GM23338 (cell line): ENCODE data around the gene GNAI2. TPM values are rescaled to one million over a fixed set of nuclear protein-coding genes. Genes with fewer than 3 reads are reported as not detected.

Experiments
- ATAC-seq: fragments of 200-7000 bp; cut with Tn5 transposase; 3 replicates; pipeline ENCODE4 v1.9.1; 2020
- DNase-seq: peaks from one replicate; pipeline ENCODE4 v3.0.0-alpha.2; 2015; ENCODE audit warnings: low spot score
- H2AFZ ChIP-seq: fragments of 200-600 bp; sonication (generic); 2 replicates; pipeline ENCODE4 v1.8.0; 2016; ENCODE audit warnings: antibody characterized with exemption, mild to moderate bottlenecking, moderate library complexity
- H3F3A ChIP-seq: fragments of 200-600 bp; sonication (generic); replicated peaks from 2 replicates; pipeline ENCODE4 v1.8.0; 2017; ENCODE audit warnings: antibody characterized with exemption, mixed run types, low read depth
- H3K27ac ChIP-seq: fragments of 200-600 bp; sonication (generic); 2 replicates; pipeline ENCODE4 v1.6.1; 2016; ENCODE audit warnings: low read depth
- H3K27me3 ChIP-seq: fragments of 200-600 bp; sonication (generic); 2 replicates; pipeline ENCODE4 v1.8.0; 2016; ENCODE audit warnings: mild to moderate bottlenecking, mixed run types, moderate library complexity; ENCODE audit not compliant: insufficient read depth
- H3K36me3 ChIP-seq: fragments of 200-600 bp; sonication (generic); 2 replicates; pipeline ENCODE4 v1.8.0; 2016; ENCODE audit warnings: mild to moderate bottlenecking; ENCODE audit not compliant: insufficient read depth
- H3K4me1 ChIP-seq: fragments of 200-600 bp; sonication (generic); 2 replicates; pipeline ENCODE4 v1.8.0; 2016; ENCODE audit warnings: mild to moderate bottlenecking, moderate library complexity; ENCODE audit not compliant: insufficient read depth
- H3K4me2 ChIP-seq: fragments of 200-600 bp; sonication (generic); 2 replicates; pipeline ENCODE4 v1.7.1; 2017; ENCODE audit warnings: mixed run types
- H3K4me3 ChIP-seq: fragments of 200-600 bp; sonication (generic); 2 replicates; pipeline ENCODE4 v1.6.1; 2016; ENCODE audit warnings: mixed run types
- H3K79me2 ChIP-seq: fragments of 200-600 bp; sonication (generic); replicated peaks from 2 replicates; pipeline ENCODE4 v1.8.0; 2017; ENCODE audit warnings: mild to moderate bottlenecking; ENCODE audit not compliant: insufficient read depth
- H3K9me2 ChIP-seq: fragments of 200-600 bp; sonication (generic); 2 replicates; pipeline ENCODE4 v1.8.0; 2017; ENCODE audit not compliant: insufficient read depth
- H4K20me1 ChIP-seq: fragments of 200-600 bp; sonication (generic); replicated peaks from 2 replicates; pipeline ENCODE4 v1.8.0; 2017; ENCODE audit warnings: mild to moderate bottlenecking; ENCODE audit not compliant: insufficient read depth
- H3K27ac Mint-ChIP-seq: 2 replicates; pipeline ENCODE4 v1.8.0; 2020; ENCODE audit warnings: inconsistent platforms, mild to moderate bottlenecking, moderate library complexity, mixed read lengths
- H3K27me3 Mint-ChIP-seq: 3 replicates; pipeline ENCODE4 v1.8.0; 2022; ENCODE audit warnings: low read depth, mild to moderate bottlenecking, moderate library complexity, mixed read lengths, inconsistent platforms; ENCODE audit not compliant: insufficient read depth, poor library complexity
- H3K36me3 Mint-ChIP-seq: 3 replicates; pipeline ENCODE4 v1.8.0; 2021; ENCODE audit warnings: low read depth, mild to moderate bottlenecking, inconsistent platforms, moderate library complexity, mixed read lengths
- H3K4me1 Mint-ChIP-seq: 3 replicates; pipeline ENCODE4 v1.8.0; 2020; ENCODE audit warnings: mild to moderate bottlenecking, inconsistent platforms, mixed read lengths
- H3K4me3 Mint-ChIP-seq: 3 replicates; pipeline ENCODE4 v1.8.0; 2021; ENCODE audit warnings: moderate library complexity, mild to moderate bottlenecking, inconsistent platforms, mixed read lengths
- H3K9me3 Mint-ChIP-seq: 3 replicates; pipeline ENCODE4 v1.8.0; 2020; ENCODE audit warnings: moderate library complexity, mild to moderate bottlenecking, inconsistent platforms, mixed read lengths
- CREB1 ChIP-seq: fragments of 250-450 bp; sonication (Bioruptor Pico); IDR thresholded peaks from 2 replicates; pipeline ENCODE4 v1.5.0; 2020; ENCODE audit warnings: low read depth, mild to moderate bottlenecking, moderate library complexity
- JUNB ChIP-seq: IDR thresholded peaks from one replicate; pipeline ENCODE4 v1.6.1; 2016; ENCODE audit warnings: antibody characterized with exemption; ENCODE audit not compliant: unreplicated experiment
- NANOG ChIP-seq: IDR thresholded peaks from 2 replicates; pipeline ENCODE4 v1.6.1; 2016; ENCODE audit warnings: antibody characterized with exemption, borderline replicate concordance
- POLR2AphosphoS5 ChIP-seq: IDR thresholded peaks from 2 replicates; pipeline ENCODE4 v1.6.1; 2016; ENCODE audit warnings: antibody characterized with exemption, low read depth
- ZNF114 ChIP-seq: fragments of 250-450 bp; sonication (Bioruptor Pico); IDR thresholded peaks from 2 replicates; pipeline ENCODE4 v1.5.0; 2020; ENCODE audit warnings: mild to moderate bottlenecking, moderate library complexity
- ZNF331 ChIP-seq: fragments of 250-450 bp; sonication (Bioruptor Pico); IDR thresholded peaks from 2 replicates; pipeline ENCODE4 v1.5.0; 2020; ENCODE audit warnings: low read depth, mild to moderate bottlenecking, moderate library complexity
- polyA plus RNA-seq: library from polyadenylated mRNA; unstranded; fragments of >200 nt; fragmentation: Nextera tagmentation; extraction: Ambion mirVana; gene quantifications from 2 replicates; pipeline ENCODE4 v1.2.1, GENCODE V29; 2016
- total RNA-seq: library from RNA; depleted of rRNA; stranded (reverse); fragments of >200 nt; shearing (Covaris generic); gene quantifications from 2 replicates; pipeline ENCODE4 v1.2.3, GENCODE V29; 2014
- TF ChIP-seq, protein P1 (sequence below): fragments of 250-450 bp; sonication (Bioruptor Pico); IDR thresholded peaks from 2 replicates; pipeline ENCODE4 v1.5.0; 2020; ENCODE audit warnings: mild to moderate bottlenecking, moderate library complexity
- TF ChIP-seq, protein P2 (sequence below): IDR thresholded peaks from 2 replicates; pipeline ENCODE4 v1.6.1; 2016; ENCODE audit warnings: antibody characterized with exemption
- TF ChIP-seq, protein P3 (sequence below): IDR thresholded peaks from one replicate; pipeline ENCODE4 v1.6.1; 2018; ENCODE audit warnings: antibody characterized with exemption; ENCODE audit not compliant: unreplicated experiment

The GNAI2 gene
- total and polyA plus RNA-seq, 2 experiments from 2014 or later: 138 to 153 TPM

DNA sequence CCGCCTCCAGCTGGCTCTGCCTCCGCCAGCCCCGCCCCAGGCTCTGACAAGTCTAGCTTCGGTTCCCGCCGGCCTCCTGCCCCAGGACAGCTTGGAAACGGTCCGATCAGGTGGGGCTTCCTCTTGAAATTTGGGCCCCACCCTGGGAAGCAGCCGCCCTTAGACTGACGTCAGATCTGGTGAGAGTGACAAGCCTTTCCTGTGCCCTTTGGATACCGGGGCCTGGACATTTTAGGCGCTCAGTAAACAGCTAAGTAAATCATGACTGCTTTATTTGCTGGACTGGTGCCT is 63.6 kb downstream of the GNAI2 start:
- peaks cover 23% of the 10 kb centered on the region for H3K27me3 Mint-ChIP-seq
- H3K79me2 ChIP-seq: no peaks in the 10 kb centered on the region
- H3K4me3 Mint-ChIP-seq: peak overlapping the region; percentile 98
- peaks cover 25% of the 10 kb centered on the region for H3K4me1 ChIP-seq
- DNase-seq (no peak), ATAC-seq (no peak; the same call in 2 of the 3 replicates)
- H3K4me3 ChIP-seq: peak overlapping the region; percentile 49
- peak overlapping the region; percentile 48; the same call in 1 of the 2 replicates for H3K27ac Mint-ChIP-seq
- peaks cover 22% of the 10 kb centered on the region for H3K4me1 Mint-ChIP-seq
- H3K27me3 ChIP-seq: no peaks in the 10 kb centered on the region
- H3K36me3 ChIP-seq: no peaks in the 10 kb centered on the region
- H3K4me2 ChIP-seq: peak overlapping the region; percentile 77
- H4K20me1 ChIP-seq: no peaks in the 10 kb centered on the region
- H3K36me3 Mint-ChIP-seq: 0 out of 3 replicates have a peak, but pooled peaks cover under 1% of the 10 kb centered on the region
- H3K9me2 ChIP-seq: no peaks in the 10 kb centered on the region
- no peak for TF ChIP-seq NANOG
- no peak for TF ChIP-seq POLR2AphosphoS5
- no peak for TF ChIP-seq ZNF331 (CRISPR knock-in tag)
- TF ChIP-seq, protein P1, sequence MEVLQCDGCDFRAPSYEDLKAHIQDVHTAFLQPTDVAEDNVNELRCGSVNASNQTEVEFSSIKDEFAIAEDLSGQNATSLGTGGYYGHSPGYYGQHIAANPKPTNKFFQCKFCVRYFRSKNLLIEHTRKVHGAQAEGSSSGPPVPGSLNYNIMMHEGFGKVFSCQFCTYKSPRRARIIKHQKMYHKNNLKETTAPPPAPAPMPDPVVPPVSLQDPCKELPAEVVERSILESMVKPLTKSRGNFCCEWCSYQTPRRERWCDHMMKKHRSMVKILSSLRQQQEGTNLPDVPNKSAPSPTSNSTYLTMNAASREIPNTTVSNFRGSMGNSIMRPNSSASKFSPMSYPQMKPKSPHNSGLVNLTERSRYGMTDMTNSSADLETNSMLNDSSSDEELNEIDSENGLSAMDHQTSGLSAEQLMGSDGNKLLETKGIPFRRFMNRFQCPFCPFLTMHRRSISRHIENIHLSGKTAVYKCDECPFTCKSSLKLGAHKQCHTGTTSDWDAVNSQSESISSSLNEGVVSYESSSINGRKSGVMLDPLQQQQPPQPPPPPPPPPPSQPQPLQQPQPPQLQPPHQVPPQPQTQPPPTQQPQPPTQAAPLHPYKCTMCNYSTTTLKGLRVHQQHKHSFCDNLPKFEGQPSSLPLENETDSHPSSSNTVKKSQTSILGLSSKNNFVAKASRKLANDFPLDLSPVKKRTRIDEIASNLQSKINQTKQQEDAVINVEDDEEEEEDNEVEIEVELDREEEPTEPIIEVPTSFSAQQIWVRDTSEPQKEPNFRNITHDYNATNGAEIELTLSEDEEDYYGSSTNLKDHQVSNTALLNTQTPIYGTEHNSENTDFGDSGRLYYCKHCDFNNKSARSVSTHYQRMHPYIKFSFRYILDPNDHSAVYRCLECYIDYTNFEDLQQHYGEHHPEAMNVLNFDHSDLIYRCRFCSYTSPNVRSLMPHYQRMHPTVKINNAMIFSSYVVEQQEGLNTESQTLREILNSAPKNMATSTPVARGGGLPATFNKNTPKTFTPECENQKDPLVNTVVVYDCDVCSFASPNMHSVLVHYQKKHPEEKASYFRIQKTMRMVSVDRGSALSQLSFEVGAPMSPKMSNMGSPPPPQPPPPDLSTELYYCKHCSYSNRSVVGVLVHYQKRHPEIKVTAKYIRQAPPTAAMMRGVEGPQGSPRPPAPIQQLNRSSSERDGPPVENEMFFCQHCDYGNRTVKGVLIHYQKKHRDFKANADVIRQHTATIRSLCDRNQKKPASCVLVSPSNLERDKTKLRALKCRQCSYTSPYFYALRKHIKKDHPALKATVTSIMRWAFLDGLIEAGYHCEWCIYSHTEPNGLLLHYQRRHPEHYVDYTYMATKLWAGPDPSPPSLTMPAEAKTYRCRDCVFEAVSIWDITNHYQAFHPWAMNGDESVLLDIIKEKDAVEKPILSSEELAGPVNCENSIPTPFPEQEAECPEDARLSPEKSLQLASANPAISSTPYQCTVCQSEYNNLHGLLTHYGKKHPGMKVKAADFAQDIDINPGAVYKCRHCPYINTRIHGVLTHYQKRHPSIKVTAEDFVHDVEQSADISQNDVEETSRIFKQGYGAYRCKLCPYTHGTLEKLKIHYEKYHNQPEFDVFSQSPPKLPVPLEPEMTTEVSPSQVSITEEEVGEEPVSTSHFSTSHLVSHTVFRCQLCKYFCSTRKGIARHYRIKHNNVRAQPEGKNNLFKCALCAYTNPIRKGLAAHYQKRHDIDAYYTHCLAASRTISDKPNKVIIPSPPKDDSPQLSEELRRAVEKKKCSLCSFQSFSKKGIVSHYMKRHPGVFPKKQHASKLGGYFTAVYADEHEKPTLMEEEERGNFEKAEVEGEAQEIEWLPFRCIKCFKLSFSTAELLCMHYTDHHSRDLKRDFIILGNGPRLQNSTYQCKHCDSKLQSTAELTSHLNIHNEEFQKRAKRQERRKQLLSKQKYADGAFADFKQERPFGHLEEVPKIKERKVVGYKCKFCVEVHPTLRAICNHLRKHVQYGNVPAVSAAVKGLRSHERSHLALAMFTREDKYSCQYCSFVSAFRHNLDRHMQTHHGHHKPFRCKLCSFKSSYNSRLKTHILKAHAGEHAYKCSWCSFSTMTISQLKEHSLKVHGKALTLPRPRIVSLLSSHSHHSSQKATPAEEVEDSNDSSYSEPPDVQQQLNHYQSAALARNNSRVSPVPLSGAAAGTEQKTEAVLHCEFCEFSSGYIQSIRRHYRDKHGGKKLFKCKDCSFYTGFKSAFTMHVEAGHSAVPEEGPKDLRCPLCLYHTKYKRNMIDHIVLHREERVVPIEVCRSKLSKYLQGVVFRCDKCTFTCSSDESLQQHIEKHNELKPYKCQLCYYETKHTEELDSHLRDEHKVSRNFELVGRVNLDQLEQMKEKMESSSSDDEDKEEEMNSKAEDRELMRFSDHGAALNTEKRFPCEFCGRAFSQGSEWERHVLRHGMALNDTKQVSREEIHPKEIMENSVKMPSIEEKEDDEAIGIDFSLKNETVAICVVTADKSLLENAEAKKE (CRISPR knock-in tag): no peak
- peak overlapping the region; percentile 56; the same call in 1 of the 2 replicates for H3K27ac ChIP-seq
- peak overlapping the region; percentile 44; the same call in 1 of the 2 replicates for H2AFZ ChIP-seq
- peaks cover 17% of the 10 kb centered on the region for H3F3A ChIP-seq
- peaks cover 1% of the 10 kb centered on the region; the same call in 1 of the 3 replicates for H3K9me3 Mint-ChIP-seq

DNA sequence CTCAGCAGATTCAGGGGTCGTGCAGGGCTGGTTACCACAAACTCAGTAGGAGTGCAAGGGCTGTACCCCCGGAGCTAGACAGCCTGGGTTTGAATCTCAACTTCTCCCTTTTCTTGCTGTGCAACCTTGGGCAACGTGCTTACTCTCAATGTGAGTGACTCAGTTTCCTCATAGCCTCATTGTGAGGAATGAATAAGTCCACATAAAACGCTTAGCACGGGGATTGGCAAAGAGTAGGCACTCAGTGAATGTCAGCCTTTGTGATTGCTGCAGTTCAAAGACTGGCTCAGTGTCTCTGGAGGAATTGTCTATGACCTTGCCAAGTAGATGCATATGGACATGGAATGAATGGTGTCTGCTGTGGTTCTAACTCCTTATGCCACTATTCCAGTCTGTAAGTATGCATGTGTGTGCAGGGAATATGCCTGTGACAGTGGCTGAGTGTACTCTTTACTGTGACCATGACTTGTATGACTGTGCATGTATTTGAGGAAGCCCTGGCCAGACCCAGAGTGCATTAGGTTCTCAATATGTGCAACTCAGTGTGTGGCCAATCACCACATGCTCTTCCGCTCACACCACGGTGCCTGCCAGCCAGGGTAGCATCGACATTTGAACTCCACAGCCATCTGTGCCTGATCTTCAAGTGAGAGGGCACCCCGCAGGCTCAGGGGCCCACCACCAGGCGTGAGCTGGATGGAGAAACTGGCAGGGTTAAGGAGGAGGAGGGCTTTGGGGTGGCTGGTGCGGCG is 64.1 kb downstream of the GNAI2 start:
- 0 out of 3 replicates have a peak, but pooled peaks cover 5% of the 10 kb centered on the region for H3K36me3 Mint-ChIP-seq
- H3K27ac ChIP-seq: peak overlapping the region; percentile 56; the same call in 1 of the 2 replicates
- DNase-seq: no peak
- H3K4me1 ChIP-seq: peaks cover 25% of the 10 kb centered on the region
- H3K9me3 Mint-ChIP-seq: peaks cover 6% of the 10 kb centered on the region; the same call in 2 of the 3 replicates
- H2AFZ ChIP-seq: peak overlapping the region; percentile 44; the same call in 1 of the 2 replicates
- no peaks in the 10 kb centered on the region for H4K20me1 ChIP-seq
- no peaks in the 10 kb centered on the region for H3K36me3 ChIP-seq
- H3K4me3 ChIP-seq: peak overlapping the region; percentile 49
- peaks cover 17% of the 10 kb centered on the region for H3F3A ChIP-seq
- H3K27me3 Mint-ChIP-seq: peaks cover 23% of the 10 kb centered on the region
- H3K27ac Mint-ChIP-seq: peak overlapping the region; percentile 52; the same call in 1 of the 2 replicates
- H3K9me2 ChIP-seq: no peaks in the 10 kb centered on the region
- no peaks in the 10 kb centered on the region for H3K79me2 ChIP-seq
- peak overlapping the region; percentile 77 for H3K4me2 ChIP-seq
- no peaks in the 10 kb centered on the region for H3K27me3 ChIP-seq
- peaks cover 22% of the 10 kb centered on the region for H3K4me1 Mint-ChIP-seq
- peak overlapping the region; percentile 98 for H3K4me3 Mint-ChIP-seq
- no peak for ATAC-seq
- TF ChIP-seq NANOG (no peak), ZNF114 (CRISPR knock-in tag) (no peak), ZNF331 (CRISPR knock-in tag) (no peak), POLR2AphosphoS5 (no peak), JUNB (no peak), CREB1 (CRISPR knock-in tag) (no peak)
- TF ChIP-seq, protein P2, sequence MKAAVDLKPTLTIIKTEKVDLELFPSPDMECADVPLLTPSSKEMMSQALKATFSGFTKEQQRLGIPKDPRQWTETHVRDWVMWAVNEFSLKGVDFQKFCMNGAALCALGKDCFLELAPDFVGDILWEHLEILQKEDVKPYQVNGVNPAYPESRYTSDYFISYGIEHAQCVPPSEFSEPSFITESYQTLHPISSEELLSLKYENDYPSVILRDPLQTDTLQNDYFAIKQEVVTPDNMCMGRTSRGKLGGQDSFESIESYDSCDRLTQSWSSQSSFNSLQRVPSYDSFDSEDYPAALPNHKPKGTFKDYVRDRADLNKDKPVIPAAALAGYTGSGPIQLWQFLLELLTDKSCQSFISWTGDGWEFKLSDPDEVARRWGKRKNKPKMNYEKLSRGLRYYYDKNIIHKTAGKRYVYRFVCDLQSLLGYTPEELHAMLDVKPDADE: no peak
- TF ChIP-seq, protein P3, sequence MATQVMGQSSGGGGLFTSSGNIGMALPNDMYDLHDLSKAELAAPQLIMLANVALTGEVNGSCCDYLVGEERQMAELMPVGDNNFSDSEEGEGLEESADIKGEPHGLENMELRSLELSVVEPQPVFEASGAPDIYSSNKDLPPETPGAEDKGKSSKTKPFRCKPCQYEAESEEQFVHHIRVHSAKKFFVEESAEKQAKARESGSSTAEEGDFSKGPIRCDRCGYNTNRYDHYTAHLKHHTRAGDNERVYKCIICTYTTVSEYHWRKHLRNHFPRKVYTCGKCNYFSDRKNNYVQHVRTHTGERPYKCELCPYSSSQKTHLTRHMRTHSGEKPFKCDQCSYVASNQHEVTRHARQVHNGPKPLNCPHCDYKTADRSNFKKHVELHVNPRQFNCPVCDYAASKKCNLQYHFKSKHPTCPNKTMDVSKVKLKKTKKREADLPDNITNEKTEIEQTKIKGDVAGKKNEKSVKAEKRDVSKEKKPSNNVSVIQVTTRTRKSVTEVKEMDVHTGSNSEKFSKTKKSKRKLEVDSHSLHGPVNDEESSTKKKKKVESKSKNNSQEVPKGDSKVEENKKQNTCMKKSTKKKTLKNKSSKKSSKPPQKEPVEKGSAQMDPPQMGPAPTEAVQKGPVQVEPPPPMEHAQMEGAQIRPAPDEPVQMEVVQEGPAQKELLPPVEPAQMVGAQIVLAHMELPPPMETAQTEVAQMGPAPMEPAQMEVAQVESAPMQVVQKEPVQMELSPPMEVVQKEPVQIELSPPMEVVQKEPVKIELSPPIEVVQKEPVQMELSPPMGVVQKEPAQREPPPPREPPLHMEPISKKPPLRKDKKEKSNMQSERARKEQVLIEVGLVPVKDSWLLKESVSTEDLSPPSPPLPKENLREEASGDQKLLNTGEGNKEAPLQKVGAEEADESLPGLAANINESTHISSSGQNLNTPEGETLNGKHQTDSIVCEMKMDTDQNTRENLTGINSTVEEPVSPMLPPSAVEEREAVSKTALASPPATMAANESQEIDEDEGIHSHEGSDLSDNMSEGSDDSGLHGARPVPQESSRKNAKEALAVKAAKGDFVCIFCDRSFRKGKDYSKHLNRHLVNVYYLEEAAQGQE: no peak
